ENCODE measurements around the gene ST6GALNAC4. TPM values are rescaled to one million over a fixed set of nuclear protein-coding genes. Genes with fewer than 3 reads are reported as not detected.

ST6GALNAC4 gene
- total RNA-seq, 1 experiment from 2014 or later = 15.4 TPM

DNA sequence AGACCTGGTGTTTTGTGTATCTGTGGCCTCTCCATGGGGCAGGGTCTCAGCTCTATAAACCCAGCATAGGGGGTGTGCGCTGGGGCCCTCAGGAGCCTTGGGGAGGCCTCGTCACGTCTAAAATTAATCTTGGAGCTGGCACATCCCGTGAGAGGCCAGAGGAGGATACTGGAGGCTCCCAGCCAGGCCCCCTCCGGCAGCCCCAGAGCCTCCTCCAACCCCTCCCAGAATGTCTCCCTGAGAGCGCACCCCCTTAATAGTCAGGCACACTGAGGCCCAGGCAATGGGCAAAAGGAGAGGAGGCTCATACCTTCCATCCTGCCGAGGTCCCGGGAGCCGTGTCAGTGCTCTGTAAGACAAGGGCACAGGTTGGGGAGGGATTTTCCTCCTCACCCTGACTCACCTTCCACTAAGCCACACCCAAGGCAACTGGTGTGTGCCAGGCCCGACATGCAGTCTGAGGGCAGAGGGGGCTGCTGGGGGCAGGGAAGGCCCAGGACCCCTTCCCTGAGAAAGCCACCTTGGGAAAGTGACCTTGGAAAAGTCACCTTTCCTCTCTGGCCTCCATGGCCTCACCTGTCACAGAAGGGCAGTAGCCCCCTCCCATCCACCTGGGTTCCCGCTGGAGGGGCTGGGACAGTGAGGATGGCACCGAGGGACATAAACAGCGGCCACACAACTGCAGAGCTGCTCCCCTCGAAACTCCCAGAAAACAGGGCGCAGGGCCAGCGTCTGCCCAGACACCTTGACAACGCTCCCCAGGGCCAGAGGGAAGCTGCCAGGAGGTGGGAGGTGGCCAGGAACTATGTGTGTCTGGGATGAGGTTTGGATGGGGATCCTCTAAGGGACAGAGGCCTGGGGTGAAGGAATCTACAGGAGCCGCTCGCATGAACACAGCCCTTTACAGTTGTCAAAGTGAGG lies 42.3 kb downstream of the ST6GALNAC4 start:
- Histone ChIP-seq H2BK15ac (ENCODE audit: low read depth, low read length) (no peak overlapping the region), H3K23ac (ENCODE audit: insufficient read length, low read depth, low read length) (no peak overlapping the region), H3K9me3 (ENCODE audit: control insufficient read depth, low read depth, low read length) (no peaks in the 10 kb centered on the region), H4K8ac (replicated peaks; ENCODE audit: insufficient read length, low read depth, low read length) (no peak overlapping the region), H4K91ac (ENCODE audit: insufficient read length, low read depth, low read length) (no peak overlapping the region), H3K9ac (ENCODE audit: extremely low read depth, insufficient read length, low read length) (no peak overlapping the region), H3K4me2 (ENCODE audit: insufficient read depth, insufficient read length, low read length) (no peak overlapping the region), H2BK5ac (ENCODE audit: insufficient read length, low read length) (no peak overlapping the region), H2BK12ac (ENCODE audit: insufficient read length, low read depth, low read length) (no peak overlapping the region), H3K79me2 (ENCODE audit: insufficient read depth, low read length) (no peaks in the 10 kb centered on the region), H3K79me1 (ENCODE audit: insufficient read depth, low read depth, low read length, poor library complexity, severe bottlenecking) (no peaks in the 10 kb centered on the region), H3K4me1 (ENCODE audit: insufficient read depth, low read length) (no peaks in the 10 kb centered on the region), H4K5ac (ENCODE audit: insufficient read length, low read depth, low read length) (no peak overlapping the region), H3K27me3 (ENCODE audit: insufficient read depth, low read length) (no peaks in the 10 kb centered on the region), H3K27ac (ENCODE audit: insufficient read length, low read depth, low read length) (no peak overlapping the region), H3K23me2 (ENCODE audit: insufficient read length, low read depth, low read length, poor library complexity, severe bottlenecking) (peaks cover 12% of the 10 kb centered on the region), H3K4ac (ENCODE audit: low read depth, low read length) (no peak overlapping the region), H3K14ac (ENCODE audit: insufficient read depth, low read length) (no peak overlapping the region; the same call in 1 of the 2 replicates), H3K18ac (ENCODE audit: insufficient read length, low read depth, low read length) (no peak overlapping the region), H2AFZ (ENCODE audit: low read length) (no peak overlapping the region), H3T11ph (ENCODE audit: low read length) (no peak overlapping the region), H2BK120ac (ENCODE audit: low read depth, low read length, poor library complexity, severe bottlenecking) (no peak overlapping the region), H2BK20ac (ENCODE audit: low read depth, low read length, poor library complexity, severe bottlenecking) (no peak overlapping the region), H3K56ac (ENCODE audit: insufficient read length, low read depth, low read length) (no peak overlapping the region), H2AK5ac (ENCODE audit: insufficient read length, low read length) (no peak overlapping the region), H4K20me1 (ENCODE audit: control insufficient read depth, insufficient read depth, insufficient read length) (no peaks in the 10 kb centered on the region)
- no CpG with 5 or more reads among the region's 19 CpGs for WGBS (ENCODE audit: extremely low coverage, insufficient read length, low lambda C conversion rate)
- Mint-ChIP-seq H3K36me3 (ENCODE audit: insufficient read depth in 1 of 3, low read depth in 3 of 3) (peaks cover 0 to 6% (median 0%) of the 10 kb centered on the region in 3 experiments; a peak in 3 of 7 replicates), H3K4me3 (no peak overlapping the region), H3K27ac (no peak overlapping the region; a peak in 1 of 7 replicates), H3K9me3 (no peaks in the 10 kb centered on the region), H3K4me1 (peaks cover 2 to 15% of the 10 kb centered on the region in 2 experiments; a peak in 3 of 4 replicates), H3K27me3 (ENCODE audit: low read depth) (no peaks in the 10 kb centered on the region)
- no peak for DNase-seq
- TF ChIP-seq, protein P1, sequence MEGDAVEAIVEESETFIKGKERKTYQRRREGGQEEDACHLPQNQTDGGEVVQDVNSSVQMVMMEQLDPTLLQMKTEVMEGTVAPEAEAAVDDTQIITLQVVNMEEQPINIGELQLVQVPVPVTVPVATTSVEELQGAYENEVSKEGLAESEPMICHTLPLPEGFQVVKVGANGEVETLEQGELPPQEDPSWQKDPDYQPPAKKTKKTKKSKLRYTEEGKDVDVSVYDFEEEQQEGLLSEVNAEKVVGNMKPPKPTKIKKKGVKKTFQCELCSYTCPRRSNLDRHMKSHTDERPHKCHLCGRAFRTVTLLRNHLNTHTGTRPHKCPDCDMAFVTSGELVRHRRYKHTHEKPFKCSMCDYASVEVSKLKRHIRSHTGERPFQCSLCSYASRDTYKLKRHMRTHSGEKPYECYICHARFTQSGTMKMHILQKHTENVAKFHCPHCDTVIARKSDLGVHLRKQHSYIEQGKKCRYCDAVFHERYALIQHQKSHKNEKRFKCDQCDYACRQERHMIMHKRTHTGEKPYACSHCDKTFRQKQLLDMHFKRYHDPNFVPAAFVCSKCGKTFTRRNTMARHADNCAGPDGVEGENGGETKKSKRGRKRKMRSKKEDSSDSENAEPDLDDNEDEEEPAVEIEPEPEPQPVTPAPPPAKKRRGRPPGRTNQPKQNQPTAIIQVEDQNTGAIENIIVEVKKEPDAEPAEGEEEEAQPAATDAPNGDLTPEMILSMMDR (conservative IDR thresholded peaks at IDR 0.05) = no peak

Measured in H9 (cell line).